Spleen (tissue), 11 donors: ENCODE measurements around the gene GLRB. TPM values are rescaled to one million over a fixed set of nuclear protein-coding genes. Genes with fewer than 3 reads are reported as not detected.
"Not testable (repeated sequence)": the region's sequence is repeated elsewhere in the genome, so short reads cannot be mapped to it uniquely, and the experiment has no call there.

ENCODE experiments used
- DNase-seq: peaks from one replicate; pipeline ENCODE4 v3.0.0-alpha.2; 2020
- H3K27ac ChIP-seq, 8 donors: fragments of 200-600 bp; sonication (generic) in 7 of 8; 1 replicate in 4 of 8; 2 replicates in 4 of 8; pipeline versions ENCODE4 v1.5.0 to v1.8.0; 2016 to 2021; ENCODE audit warnings: inconsistent platforms in 4 of 8, mild to moderate bottlenecking in 4 of 8, moderate library complexity in 1 of 8
- H3K27me3 ChIP-seq, 7 donors: fragments of 200-600 bp; sonication (generic) in 6 of 7; replicated peaks in 1 of 7; 1 replicate in 4 of 7; 2 replicates in 3 of 7; pipeline versions ENCODE4 v1.5.0 to v1.8.0; 2016 to 2021; ENCODE audit warnings: inconsistent platforms in 3 of 7, mild to moderate bottlenecking in 1 of 7
- H3K36me3 ChIP-seq, 6 donors: fragments of 200-600 bp; sonication (generic) in 5 of 6; 1 replicate in 4 of 6; 2 replicates in 2 of 6; pipeline versions ENCODE4 v1.5.0 to v1.8.0; 2016 to 2021; ENCODE audit warnings: inconsistent platforms in 2 of 6
- H3K4me1 ChIP-seq, 6 donors: fragments of 200-600 bp; sonication (generic) in 5 of 6; 1 replicate in 3 of 6; 2 replicates in 3 of 6; pipeline versions ENCODE4 v1.5.0 to v1.8.0; 2016 to 2021; ENCODE audit warnings: inconsistent platforms in 3 of 6
- H3K4me3 ChIP-seq, 8 donors: fragments of 200-600 bp; sonication (generic) in 7 of 8; 1 replicate in 4 of 8; 2 replicates in 4 of 8; pipeline versions ENCODE4 v1.5.0 to v1.8.0; 2016 to 2021; ENCODE audit warnings: inconsistent platforms in 4 of 8, mild to moderate bottlenecking in 4 of 8, moderate library complexity in 2 of 8
- H3K9me3 ChIP-seq, 8 donors: fragments of 200-600 bp; sonication (generic) in 7 of 8; 1 replicate in 4 of 8; 2 replicates in 4 of 8; pipeline versions ENCODE4 v1.5.0 to v1.8.0; 2016 to 2021; ENCODE audit warnings: inconsistent platforms in 4 of 8
- POLR2A ChIP-seq, 3 donors: fragments of 450-650 bp; IDR thresholded peaks; one replicate each; pipeline ENCODE4 v1.5.1; 2017; ENCODE audit warnings: antibody characterized with exemption in 3 of 3, mild to moderate bottlenecking in 1 of 3
- POLR2AphosphoS5 ChIP-seq, 3 donors: sonication (generic); formaldehyde crosslinking; IDR thresholded peaks; one replicate each; pipeline ENCODE4 v1.5.1; 2017; ENCODE audit warnings: antibody characterized with exemption in 3 of 3
- WGBS, 5 donors: extraction: QIAGEN DNeasy Blood & Tissue Kit in 3 of 5; methylation state at CpG; one replicate each; pipeline versions ENCODE4 v1.1.5 to v1.1.7; 2013 to 2018; 5-methylcytosine and 5-hydroxymethylcytosine counted together
- intact Hi-C: fragments of 100-400 bp; cut with DNase I; formaldehyde crosslinking; loops from one replicate; pipeline ENCODE4 v1.15.0; 2023; ENCODE audit warnings: low total_unique reads
- polyA plus RNA-seq, 3 donors: library from polyadenylated mRNA; stranded (reverse); fragments of 200-250 nt; gene quantifications; one replicate each; pipeline ENCODE4 v1.2.1, GENCODE V29; 2013
- total RNA-seq, 7 donors: library from RNA; depleted of rRNA in 3 of 7; stranded (reverse); fragments of >200 nt in 3 of 7; fragmentation: NEBNext Ultra II Directional in 4 of 7; extraction: Animal tissue kit (Norgen Biotek cat#: 25700) in 4 of 7; gene quantifications; one replicate each; pipeline versions ENCODE4 v1.1.0 to v1.2.1, GENCODE V29; 2016 to 2021
- TF ChIP-seq, protein P1 (sequence below), 11 experiments: fragments of 200-600 bp in 7 of 11; fragments of 450-650 bp in 4 of 11; sonication (generic) in 4 of 11; IDR thresholded peaks in 8 of 11; conservative IDR thresholded peaks in 3 of 11; 1 replicate in 7 of 11; 2 replicates in 4 of 11; pipeline versions ENCODE4 v1.4.0 to v1.8.0; 2016 to 2021; ENCODE audit warnings: antibody characterized with exemption in 11 of 11, inconsistent platforms in 4 of 11, mild to moderate bottlenecking in 1 of 11
- donor health status: healthy with polysubstance abuse.
- donor health status: DM: no; HTN: no; CAD: no; lungs with moderate emphysema.
- donor health status: DM: no; HTN: no; CAD: no.
- donor health status: Bipolar disorder and iron deficiency.
- donor health status: healthy.
- donor health status: DM: no; HTN: no; CAD: no.
- donor health status: DM: yes; HTN: yes; CAD: no.

The GLRB gene
- total and polyA plus RNA-seq, 10 donors = 0.03 to 0.08 TPM; not detected in 8

DNA sequence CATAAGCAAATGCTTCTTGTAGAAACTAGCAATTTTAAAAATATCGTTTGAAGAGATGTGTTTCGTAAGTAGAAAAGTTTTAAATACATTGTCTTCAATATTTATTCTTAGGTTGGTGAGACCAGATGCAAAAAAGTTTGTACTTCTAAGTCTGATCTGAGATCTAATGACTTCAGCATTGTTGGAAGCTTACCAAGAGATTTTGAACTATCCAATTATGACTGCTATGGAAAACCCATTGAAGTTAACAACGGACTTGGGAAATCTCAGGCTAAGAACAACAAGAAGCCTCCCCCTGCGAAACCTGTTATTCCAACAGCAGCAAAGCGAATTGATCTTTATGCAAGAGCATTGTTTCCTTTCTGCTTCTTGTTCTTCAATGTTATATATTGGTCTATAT, 94.4 kb downstream of the GLRB start:
- TF ChIP-seq, protein P1, sequence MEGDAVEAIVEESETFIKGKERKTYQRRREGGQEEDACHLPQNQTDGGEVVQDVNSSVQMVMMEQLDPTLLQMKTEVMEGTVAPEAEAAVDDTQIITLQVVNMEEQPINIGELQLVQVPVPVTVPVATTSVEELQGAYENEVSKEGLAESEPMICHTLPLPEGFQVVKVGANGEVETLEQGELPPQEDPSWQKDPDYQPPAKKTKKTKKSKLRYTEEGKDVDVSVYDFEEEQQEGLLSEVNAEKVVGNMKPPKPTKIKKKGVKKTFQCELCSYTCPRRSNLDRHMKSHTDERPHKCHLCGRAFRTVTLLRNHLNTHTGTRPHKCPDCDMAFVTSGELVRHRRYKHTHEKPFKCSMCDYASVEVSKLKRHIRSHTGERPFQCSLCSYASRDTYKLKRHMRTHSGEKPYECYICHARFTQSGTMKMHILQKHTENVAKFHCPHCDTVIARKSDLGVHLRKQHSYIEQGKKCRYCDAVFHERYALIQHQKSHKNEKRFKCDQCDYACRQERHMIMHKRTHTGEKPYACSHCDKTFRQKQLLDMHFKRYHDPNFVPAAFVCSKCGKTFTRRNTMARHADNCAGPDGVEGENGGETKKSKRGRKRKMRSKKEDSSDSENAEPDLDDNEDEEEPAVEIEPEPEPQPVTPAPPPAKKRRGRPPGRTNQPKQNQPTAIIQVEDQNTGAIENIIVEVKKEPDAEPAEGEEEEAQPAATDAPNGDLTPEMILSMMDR (IDR thresholded peaks at IDR 0.05 in 8 of 11, conservative IDR thresholded peaks at IDR 0.05 in 3 of 11) = no peak
- no peak for TF ChIP-seq POLR2A (IDR thresholded peaks at IDR 0.05)

DNA sequence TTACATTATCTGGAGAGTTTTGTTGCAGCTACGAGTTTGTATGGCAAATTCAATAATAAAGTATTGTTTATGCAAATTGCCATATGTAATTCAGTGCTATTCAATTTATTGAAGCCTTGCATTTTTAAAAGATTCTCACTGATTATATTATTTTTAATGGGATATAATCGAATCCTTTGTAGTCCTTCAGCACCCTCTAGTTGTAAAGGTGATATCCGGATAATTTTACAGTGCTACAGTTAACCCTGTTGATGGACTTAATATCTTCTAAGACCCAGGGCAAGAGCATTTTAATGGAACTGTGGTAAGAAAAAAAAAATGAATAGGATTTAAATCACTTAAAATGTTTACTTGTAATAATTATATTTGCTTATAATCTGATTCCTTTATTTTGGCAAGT, 96.1 kb downstream of the GLRB start:
- Histone ChIP-seq H3K9me3 (no peaks in the 10 kb centered on the region), H3K4me1 (no peaks in the 10 kb centered on the region), H3K27me3 (no peaks in the 10 kb centered on the region), H3K27ac (no peak overlapping the region), H3K4me3 (no peak overlapping the region), H3K36me3 (no peaks in the 10 kb centered on the region)
- no peak for DNase-seq
- 51 to 67% (median 56%) methylated on average over 3 of the region's 3 CpGs for WGBS, 5 donors
- TF ChIP-seq, protein P1 (IDR thresholded peaks at IDR 0.05 in 8 of 11, conservative IDR thresholded peaks at IDR 0.05 in 3 of 11) = no peak
- no peak for TF ChIP-seq POLR2AphosphoS5 (IDR thresholded peaks at IDR 0.05)
- TF ChIP-seq POLR2A (IDR thresholded peaks at IDR 0.05) = no peak
- intact Hi-C loops = no loop called here

More for the DNA sequence above, 94.4 kb downstream of the GLRB start:
- WGBS, 5 donors = 74 to 87% (median 83%) methylated on average over 5 of the region's 5 CpGs
- no peak overlapping the region for H3K4me3 ChIP-seq
- intact Hi-C loops = no loop called here
- H3K36me3 ChIP-seq = no peaks in the 10 kb centered on the region
- H3K27me3 ChIP-seq = no peaks in the 10 kb centered on the region
- DNase-seq = no peak
- no peaks in the 10 kb centered on the region for H3K4me1 ChIP-seq
- H3K9me3 ChIP-seq = no peaks in the 10 kb centered on the region
- no peak overlapping the region for H3K27ac ChIP-seq

DNA sequence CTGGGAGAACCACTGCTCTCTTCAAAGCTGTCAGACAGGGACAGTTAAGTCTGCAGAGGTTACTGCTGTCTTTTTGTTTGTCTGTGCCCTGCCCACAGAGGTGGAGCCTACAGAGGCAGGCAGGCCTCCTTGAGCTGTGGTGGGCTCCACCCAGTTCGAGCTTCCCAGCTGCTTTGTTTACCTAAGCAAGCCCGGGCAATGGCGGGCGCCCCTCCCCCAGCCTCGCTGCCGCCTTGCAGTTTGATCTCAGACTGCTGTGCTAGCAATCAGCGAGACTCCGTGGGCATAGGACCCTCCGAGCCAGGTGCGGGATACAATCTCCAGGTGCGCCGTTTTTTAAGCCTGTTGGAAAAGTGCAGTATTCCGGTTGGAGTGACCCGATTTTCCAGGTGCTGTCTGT, 104.3 kb downstream of the GLRB start:
- H3K9me3 ChIP-seq, intact Hi-C loops, H3K27me3 ChIP-seq, H3K27ac ChIP-seq, H3K4me1 ChIP-seq, H3K4me3 ChIP-seq, H3K36me3 ChIP-seq, DNase-seq: not testable (repeated sequence)
- WGBS, 5 donors = 82 to 90% (median 87%) methylated on average over 5 to 14 of the region's 14 CpGs

DNA sequence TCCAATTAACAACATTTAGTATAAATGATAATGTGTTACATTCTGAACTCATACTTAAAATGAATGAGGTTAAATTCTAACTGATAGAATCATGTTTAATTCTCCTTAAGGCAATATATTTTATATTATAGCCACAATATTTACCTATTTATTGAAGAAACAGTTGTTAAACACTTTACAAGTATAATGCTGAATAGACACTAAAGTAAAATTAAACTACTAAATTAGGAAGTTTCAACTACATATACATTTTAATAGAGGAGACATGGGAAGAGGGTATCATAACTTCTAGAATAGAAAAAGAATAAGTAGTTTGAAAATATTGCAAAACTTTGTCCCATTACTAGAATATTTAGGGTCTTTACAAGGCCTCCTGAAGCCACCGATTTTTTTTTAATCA, 108.3 kb downstream of the GLRB start:
- intact Hi-C loops = no loop called here

More for the DNA sequence above, 108.3 kb downstream of the GLRB start:
- H3K27ac ChIP-seq = no peak overlapping the region
- H3K9me3 ChIP-seq = peaks cover 0 to 24% (median 5%) of the 10 kb centered on the region in 8 donors
- TF ChIP-seq, protein P1 (IDR thresholded peaks at IDR 0.05 in 8 of 11, conservative IDR thresholded peaks at IDR 0.05 in 3 of 11) = no peak
- no peak for TF ChIP-seq POLR2A (IDR thresholded peaks at IDR 0.05)
- TF ChIP-seq POLR2AphosphoS5 (IDR thresholded peaks at IDR 0.05) = no peak
- WGBS, 5 donors = 76 to 92% (median 88%) methylated on average over 1 of the region's 1 CpG
- no peaks in the 10 kb centered on the region for H3K4me1 ChIP-seq
- H3K36me3 ChIP-seq = no peaks in the 10 kb centered on the region
- no peak overlapping the region for H3K4me3 ChIP-seq
- H3K27me3 ChIP-seq = no peaks in the 10 kb centered on the region
- DNase-seq = no peak
